NOMO-1 treated with DMSO at 0.1 percent for 48 hours (cell line): ENCODE results near the gene PKN3.

Source experiments
- DNase-seq: peaks from one replicate; lab custom pipeline; 2025; ENCODE audit not compliant: unreplicated experiment; lab: John Stamatoyannopoulos, UW

The PKN3 gene

GRCh38 chr9:128733256-128733655, 31.0 kb downstream of the PKN3 start:
- peak; percentile 87 for DNase-seq

DNA sequence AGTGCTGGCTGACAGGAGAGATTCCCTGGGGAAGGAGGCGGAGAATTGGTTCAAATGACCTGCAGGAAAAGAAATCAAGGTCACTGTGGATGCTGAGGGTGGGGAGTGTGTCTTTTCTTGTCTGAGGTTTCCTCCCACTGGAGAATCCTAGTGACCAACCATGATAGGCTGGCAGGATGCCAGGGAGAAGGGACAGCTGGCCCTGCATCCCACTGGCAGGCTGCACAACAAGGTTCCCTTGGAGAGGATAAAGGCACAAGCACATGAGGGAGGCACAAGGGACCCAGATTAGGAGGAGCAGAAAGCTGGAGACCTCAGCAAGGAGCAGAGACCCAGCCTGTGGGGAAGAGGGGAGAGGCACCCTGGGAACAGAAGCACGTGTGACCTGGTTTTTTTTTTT, 33.1 kb downstream of the PKN3 start:
- no peak for DNase-seq

GRCh38 chr9:128742401-128742800, 40.1 kb downstream of the PKN3 start:
- DNase-seq, result no peak

- no peak for DNase-seq
Measured at GRCh38 chr9:128743421-128743820, 41.1 kb downstream of the PKN3 start.

DNA sequence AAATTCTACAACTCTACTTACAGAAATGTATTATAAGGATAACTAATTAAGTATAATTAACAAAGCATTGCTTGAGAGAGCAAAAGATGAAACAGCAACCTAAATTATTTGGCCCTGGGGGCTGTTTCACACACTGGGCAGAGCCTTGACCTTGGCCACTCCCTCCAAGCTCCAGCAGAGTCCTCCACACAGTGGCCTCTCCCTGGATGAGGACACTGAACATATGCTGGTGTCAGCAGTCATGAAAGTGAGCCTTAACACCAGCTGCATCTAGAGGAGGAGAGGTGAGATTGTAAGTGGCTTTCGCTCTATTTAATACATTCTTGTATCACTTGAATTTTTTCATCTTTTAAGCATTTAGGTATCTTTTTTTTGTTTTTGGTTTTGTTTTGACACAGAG, 44.9 kb downstream of the PKN3 start:
- DNase-seq, result no peak

GRCh38 chr9:128750926-128751595, 48.8 kb downstream of the PKN3 start:
- no peak for DNase-seq

DNA sequence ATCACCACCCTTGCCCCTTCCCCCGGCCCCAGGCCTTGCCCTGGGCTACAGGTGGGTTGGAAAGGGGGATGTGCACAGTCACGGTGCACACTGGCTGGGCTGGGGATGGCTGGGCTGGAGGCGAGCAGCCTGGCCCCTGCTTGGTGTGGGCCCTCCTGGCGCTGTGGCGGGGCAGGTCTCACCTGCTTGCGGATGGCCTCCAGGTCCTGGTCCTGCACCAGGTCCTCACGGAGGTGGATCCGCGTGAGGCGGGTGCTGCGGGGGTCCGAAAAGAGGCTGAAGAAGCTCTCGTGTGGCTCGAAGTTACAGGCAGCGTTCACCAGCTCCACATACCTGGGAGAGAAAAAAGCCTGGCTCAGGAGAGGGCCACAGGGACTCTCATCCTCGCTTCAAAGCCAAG, 51.3 kb downstream of the PKN3 start:
- DNase-seq, result no peak

DNA sequence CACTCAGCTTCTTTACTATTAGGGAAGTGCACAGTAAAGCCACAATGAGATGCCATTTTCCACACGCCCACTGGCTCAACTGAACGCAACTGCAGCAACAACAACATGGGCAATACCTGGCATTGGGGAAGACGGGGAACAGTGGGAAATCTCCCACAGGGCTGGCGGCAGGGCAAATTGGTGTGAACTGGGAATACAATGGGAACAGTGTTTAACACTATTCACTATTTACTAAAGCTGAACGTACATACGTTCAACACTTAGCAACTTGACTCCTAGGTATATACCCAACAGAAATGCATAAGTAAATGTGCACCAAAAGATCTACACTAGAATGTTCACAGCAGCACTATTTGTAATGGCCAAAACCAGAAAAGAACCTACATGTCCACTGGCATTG, 55.3 kb downstream of the PKN3 start:
- DNase-seq, result no peak

DNA sequence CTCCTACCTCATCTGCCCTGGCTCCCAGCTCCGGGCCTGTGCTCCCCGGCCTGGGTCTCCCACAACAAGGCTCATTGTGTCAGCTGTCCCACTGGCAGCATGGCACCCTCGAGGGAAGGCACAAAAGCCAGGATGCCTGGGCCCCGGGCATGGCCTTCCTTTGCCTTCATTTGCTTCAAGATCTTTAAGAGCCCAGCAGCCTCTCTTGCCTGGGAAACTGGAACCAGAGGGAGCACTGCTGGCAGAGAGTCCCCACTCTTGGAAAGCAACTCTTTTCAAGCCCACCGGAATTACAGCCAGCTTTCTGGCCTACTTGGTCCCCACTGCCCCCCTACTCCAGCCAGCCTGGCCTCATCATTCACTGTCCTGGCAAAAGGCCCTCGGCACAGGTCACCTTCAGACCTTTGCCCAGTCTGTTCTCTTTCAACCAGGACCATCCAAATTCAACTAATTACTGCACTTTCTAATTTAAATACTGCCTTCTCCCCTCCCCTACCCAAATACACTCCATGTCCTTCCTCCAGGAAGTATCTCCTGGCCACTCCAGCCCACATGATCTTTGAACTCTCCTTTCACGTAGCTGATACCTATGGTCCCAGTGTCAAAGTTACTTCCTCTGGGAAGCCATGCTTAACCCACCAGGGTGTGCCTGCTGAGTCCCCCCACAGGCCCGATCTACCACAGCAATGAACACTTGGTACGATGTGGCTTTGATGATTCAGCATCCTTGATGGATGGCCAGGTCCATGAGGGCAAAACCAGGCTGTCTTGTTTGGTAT, 60.6 kb downstream of the PKN3 start:
- no peak for DNase-seq

DNA sequence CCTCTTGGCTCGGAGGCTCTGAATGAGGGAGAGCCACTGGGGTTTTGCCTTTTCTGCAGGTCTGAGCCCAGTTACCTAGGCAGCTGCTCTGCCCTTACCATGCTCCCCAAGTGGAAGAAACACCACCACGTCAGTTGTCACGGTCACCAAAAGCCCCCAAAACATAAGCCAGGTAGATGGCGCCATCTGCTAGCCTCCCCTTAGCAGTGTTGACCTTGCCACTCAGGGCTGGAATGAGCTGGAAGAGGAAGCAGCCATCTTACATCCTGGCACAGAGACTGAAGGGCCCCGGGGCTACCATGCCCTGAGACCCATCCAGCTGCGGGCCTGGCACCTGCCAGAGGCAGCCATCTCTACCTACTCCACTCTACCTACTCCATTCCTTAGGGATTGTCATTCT, 62.1 kb downstream of the PKN3 start:
- DNase-seq, result no peak

DNA sequence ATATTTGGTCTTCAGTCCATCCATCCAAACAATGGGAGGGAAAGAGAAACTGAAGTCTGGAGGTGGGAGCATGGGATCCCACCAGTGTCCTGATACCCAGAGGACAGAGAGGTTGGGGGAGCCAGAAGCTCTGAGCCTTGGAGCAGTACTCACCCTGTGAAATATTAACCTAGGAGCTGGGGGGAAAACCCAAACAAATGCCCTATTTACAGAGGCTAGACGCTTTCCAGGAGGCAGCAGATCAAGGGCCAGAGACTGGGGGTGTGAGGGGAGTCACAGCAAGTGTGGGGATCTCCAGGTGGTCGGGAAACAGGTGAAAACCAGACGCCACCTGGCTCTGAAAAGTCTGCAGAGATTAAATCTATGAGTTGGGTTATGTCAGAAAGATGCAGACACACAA, 63.2 kb downstream of the PKN3 start:
- DNase-seq, result no peak

DNA sequence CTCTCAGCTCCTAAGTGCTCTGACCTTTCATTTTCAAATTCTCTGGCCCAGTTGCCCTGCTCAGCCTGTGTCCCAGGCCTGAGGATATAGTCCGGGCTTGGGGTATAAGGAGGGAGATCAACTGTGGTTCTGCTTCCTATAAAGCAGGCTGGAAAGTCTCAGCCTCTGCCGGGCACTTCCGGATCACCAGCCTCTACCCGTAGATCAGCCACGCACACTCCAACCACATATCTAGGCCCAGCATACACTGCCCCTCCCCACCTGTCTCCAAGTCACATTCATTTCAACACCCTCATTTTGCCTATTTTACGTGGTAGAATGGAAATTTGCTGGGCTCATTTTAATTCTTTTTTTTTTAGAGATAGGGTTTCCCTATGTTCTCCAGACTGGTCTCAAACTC, 66.3 kb downstream of the PKN3 start:
- DNase-seq, result no peak
